ENCODE measurements around the gene SDHB. TPM values are rescaled to one million over a fixed set of nuclear protein-coding genes. Genes with fewer than 3 reads are reported as not detected.
A peak's percentile ranks its signal among the peaks of the same experiment; 100 is the strongest.

SDHB gene
- total and polyA plus RNA-seq, 9 of the 15 experiments (the other 6 are each of a cell fraction or from before 2014, with no cell fraction given) = 207 to 554 (median 365) TPM

DNA sequence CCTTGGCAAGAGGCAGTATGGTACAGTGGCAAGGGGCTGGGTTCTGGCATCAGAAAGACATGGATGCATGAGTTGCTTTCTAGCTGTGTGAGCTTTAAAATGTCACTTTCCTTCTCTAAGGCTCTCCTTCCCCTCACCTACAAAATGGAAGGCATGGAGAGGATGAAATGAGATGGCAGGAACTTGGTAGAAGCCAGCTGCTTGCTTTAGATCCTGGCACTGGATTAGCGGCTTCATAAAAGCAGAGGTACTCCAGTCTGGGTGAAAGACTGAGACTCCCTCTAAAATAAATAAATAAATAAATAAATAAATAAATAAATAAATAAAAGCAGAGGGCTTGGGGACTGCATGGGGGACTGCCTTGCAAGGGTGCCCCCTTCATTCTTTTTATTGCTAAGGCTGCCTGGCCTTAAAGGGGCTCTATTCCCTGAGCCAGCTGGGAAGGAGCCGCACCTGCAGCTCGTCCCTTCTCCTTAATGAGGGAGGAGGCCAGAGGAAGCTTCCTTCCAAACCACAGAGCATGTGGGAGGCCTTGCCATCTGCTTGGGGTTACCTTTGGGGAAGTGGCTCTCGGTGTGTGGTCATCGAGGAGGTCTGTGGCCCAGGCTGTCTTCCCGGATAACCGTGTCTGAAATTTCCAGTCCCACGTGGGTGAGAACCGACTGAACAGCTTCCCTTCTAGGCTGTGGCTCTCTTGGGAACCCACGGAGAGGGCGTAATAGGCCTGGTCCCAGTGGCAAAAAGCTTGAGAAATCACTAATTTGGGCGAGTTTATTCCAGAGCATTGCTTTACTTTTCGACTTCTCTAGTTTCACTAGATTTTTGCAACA lies 40.1 kb downstream of the SDHB start (continued):
- TF ChIP-seq RBM22 (IDR thresholded peaks at IDR 0.05; ENCODE audit: low read depth, low read length, poor library complexity, severe bottlenecking) = no peak
- TF ChIP-seq MEIS2 (IDR thresholded peaks at IDR 0.05; ENCODE audit: partially characterized antibody) = no peak
- TF ChIP-seq TAL1 (IDR thresholded peaks at IDR 0.05) = peak; percentile 46
- peak; percentile 32 for TF ChIP-seq TBP (optimal IDR thresholded peaks at IDR 0.05; ENCODE audit: low read depth, low read length)
- TF ChIP-seq ZNF717 (CRISPR knock-in tag; IDR thresholded peaks at IDR 0.05) = no peak
- no peak for TF ChIP-seq EWSR1 (IDR thresholded peaks at IDR 0.05; ENCODE audit: borderline replicate concordance, low read depth, partially characterized antibody)
- TF ChIP-seq ZNF766 (CRISPR knock-in tag; conservative IDR thresholded peaks at IDR 0.05) = 0 out of 2 replicates have a peak, but pooled peaks have one; percentile 55
- TF ChIP-seq L3MBTL2 (IDR thresholded peaks at IDR 0.05) = 0 out of 2 replicates have a peak, but pooled peaks have one; percentile 49
- TF ChIP-seq, protein P1, sequence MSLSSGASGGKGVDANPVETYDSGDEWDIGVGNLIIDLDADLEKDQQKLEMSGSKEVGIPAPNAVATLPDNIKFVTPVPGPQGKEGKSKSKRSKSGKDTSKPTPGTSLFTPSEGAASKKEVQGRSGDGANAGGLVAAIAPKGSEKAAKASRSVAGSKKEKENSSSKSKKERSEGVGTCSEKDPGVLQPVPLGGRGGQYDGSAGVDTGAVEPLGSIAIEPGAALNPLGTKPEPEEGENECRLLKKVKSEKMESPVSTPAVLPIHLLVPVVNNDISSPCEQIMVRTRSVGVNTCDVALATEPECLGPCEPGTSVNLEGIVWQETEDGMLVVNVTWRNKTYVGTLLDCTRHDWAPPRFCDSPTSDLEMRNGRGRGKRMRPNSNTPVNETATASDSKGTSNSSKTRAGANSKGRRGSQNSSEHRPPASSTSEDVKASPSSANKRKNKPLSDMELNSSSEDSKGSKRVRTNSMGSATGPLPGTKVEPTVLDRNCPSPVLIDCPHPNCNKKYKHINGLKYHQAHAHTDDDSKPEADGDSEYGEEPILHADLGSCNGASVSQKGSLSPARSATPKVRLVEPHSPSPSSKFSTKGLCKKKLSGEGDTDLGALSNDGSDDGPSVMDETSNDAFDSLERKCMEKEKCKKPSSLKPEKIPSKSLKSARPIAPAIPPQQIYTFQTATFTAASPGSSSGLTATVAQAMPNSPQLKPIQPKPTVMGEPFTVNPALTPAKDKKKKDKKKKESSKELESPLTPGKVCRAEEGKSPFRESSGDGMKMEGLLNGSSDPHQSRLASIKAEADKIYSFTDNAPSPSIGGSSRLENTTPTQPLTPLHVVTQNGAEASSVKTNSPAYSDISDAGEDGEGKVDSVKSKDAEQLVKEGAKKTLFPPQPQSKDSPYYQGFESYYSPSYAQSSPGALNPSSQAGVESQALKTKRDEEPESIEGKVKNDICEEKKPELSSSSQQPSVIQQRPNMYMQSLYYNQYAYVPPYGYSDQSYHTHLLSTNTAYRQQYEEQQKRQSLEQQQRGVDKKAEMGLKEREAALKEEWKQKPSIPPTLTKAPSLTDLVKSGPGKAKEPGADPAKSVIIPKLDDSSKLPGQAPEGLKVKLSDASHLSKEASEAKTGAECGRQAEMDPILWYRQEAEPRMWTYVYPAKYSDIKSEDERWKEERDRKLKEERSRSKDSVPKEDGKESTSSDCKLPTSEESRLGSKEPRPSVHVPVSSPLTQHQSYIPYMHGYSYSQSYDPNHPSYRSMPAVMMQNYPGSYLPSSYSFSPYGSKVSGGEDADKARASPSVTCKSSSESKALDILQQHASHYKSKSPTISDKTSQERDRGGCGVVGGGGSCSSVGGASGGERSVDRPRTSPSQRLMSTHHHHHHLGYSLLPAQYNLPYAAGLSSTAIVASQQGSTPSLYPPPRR (CRISPR knock-in tag; IDR thresholded peaks at IDR 0.05; ENCODE audit: borderline replicate concordance) = peak; percentile 94; the same call in 1 of the 2 replicates
- TF ChIP-seq TCF3 (CRISPR knock-in tag; IDR thresholded peaks at IDR 0.05) = peak; percentile 85
- TF ChIP-seq, protein P2, sequence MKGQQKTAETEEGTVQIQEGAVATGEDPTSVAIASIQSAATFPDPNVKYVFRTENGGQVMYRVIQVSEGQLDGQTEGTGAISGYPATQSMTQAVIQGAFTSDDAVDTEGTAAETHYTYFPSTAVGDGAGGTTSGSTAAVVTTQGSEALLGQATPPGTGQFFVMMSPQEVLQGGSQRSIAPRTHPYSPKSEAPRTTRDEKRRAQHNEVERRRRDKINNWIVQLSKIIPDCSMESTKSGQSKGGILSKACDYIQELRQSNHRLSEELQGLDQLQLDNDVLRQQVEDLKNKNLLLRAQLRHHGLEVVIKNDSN (CRISPR knock-in tag; IDR thresholded peaks at IDR 0.05) = peak; percentile 65
- peak; percentile 35 for TF ChIP-seq RBBP5 (IDR thresholded peaks at IDR 0.05; ENCODE audit: borderline replicate concordance, insufficient read depth, low read length, poor library complexity, severe bottlenecking)
- no peak for TF ChIP-seq HNRNPLL (IDR thresholded peaks at IDR 0.05; ENCODE audit: low read depth, low read length, poor library complexity, severe bottlenecking)
- TF ChIP-seq RB1 (IDR thresholded peaks at IDR 0.05; ENCODE audit: low read depth) = no peak
- TF ChIP-seq TRIM24 (IDR thresholded peaks at IDR 0.05) = 0 out of 4 replicates have a peak, but pooled peaks of 1 of the 2 experiments have one; percentile 14
- TF ChIP-seq MAZ (CRISPR knock-in tag; conservative IDR thresholded peaks at IDR 0.05 in 1 of 2, IDR thresholded peaks at IDR 0.05 in 1 of 2) = 0 out of 4 replicates have a peak, but pooled peaks of 1 of the 2 experiments have one; percentile 21
- TF ChIP-seq GATA2 (CRISPR knock-in tag; IDR thresholded peaks at IDR 0.05) = peak; percentile 26; the same call in 1 of the 2 replicates
- TF ChIP-seq, protein P3, sequence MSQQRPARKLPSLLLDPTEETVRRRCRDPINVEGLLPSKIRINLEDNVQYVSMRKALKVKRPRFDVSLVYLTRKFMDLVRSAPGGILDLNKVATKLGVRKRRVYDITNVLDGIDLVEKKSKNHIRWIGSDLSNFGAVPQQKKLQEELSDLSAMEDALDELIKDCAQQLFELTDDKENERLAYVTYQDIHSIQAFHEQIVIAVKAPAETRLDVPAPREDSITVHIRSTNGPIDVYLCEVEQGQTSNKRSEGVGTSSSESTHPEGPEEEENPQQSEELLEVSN (IDR thresholded peaks at IDR 0.05; ENCODE audit: borderline replicate concordance in 1 of 2, extremely low read depth in 1 of 2, insufficient read depth in 1 of 2, insufficient read length in 1 of 2, low read depth in 1 of 2, low read length in 1 of 2, poor library complexity in 1 of 2, severe bottlenecking in 1 of 2) = peak in 1 of 2 experiments; percentile 20
- peak; percentile 95 for TF ChIP-seq SPI1 (IDR thresholded peaks at IDR 0.05; ENCODE audit: borderline replicate concordance, low read depth, low read length)
- 0 out of 2 replicates have a peak, but pooled peaks have one; percentile 37 for TF ChIP-seq PML (IDR thresholded peaks at IDR 0.05; ENCODE audit: low read length)
